ENCODE measurements around the gene ZC3H13.

GRCh38 chr13:45949161-45949560 is 103.4 kb downstream of the ZC3H13 start:
- no peak for TF ChIP-seq POLR2AphosphoS5 (IDR thresholded peaks at IDR 0.05)
- TF ChIP-seq EP300 (IDR thresholded peaks at IDR 0.05), result no peak
- TF ChIP-seq, protein P1, sequence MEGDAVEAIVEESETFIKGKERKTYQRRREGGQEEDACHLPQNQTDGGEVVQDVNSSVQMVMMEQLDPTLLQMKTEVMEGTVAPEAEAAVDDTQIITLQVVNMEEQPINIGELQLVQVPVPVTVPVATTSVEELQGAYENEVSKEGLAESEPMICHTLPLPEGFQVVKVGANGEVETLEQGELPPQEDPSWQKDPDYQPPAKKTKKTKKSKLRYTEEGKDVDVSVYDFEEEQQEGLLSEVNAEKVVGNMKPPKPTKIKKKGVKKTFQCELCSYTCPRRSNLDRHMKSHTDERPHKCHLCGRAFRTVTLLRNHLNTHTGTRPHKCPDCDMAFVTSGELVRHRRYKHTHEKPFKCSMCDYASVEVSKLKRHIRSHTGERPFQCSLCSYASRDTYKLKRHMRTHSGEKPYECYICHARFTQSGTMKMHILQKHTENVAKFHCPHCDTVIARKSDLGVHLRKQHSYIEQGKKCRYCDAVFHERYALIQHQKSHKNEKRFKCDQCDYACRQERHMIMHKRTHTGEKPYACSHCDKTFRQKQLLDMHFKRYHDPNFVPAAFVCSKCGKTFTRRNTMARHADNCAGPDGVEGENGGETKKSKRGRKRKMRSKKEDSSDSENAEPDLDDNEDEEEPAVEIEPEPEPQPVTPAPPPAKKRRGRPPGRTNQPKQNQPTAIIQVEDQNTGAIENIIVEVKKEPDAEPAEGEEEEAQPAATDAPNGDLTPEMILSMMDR (IDR thresholded peaks at IDR 0.05), result no peak
- TF ChIP-seq POLR2A (IDR thresholded peaks at IDR 0.05), result no peak

Data from gastroesophageal sphincter (tissue), 3 donors.